Measurements from ENCODE around the gene MGAT4B.

MGAT4B gene

DNA sequence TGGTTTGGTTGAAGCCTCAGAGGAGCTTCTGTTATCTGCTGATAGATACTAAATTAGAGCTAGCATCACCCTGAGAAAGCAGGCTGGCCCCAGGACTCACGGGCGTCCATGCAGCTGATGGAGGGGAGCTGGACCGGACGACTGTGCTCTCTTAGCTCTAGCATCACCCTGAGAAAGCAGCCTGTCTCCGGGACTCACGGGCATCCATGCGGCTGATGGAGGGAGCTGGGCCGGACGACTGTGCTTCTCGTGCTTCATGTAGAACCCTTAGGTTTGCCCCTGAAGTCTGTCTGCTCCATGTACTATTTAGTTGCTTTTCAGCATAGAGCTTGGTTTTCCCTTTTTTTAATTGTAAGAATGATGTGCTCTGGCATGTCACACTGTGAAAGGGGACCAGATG, 29.2 kb downstream of the MGAT4B start:
- no peak for DNase-seq (ENCODE audit: low read depth)
- TF ChIP-seq, protein P1, sequence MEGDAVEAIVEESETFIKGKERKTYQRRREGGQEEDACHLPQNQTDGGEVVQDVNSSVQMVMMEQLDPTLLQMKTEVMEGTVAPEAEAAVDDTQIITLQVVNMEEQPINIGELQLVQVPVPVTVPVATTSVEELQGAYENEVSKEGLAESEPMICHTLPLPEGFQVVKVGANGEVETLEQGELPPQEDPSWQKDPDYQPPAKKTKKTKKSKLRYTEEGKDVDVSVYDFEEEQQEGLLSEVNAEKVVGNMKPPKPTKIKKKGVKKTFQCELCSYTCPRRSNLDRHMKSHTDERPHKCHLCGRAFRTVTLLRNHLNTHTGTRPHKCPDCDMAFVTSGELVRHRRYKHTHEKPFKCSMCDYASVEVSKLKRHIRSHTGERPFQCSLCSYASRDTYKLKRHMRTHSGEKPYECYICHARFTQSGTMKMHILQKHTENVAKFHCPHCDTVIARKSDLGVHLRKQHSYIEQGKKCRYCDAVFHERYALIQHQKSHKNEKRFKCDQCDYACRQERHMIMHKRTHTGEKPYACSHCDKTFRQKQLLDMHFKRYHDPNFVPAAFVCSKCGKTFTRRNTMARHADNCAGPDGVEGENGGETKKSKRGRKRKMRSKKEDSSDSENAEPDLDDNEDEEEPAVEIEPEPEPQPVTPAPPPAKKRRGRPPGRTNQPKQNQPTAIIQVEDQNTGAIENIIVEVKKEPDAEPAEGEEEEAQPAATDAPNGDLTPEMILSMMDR (IDR thresholded peaks at IDR 0.05; ENCODE audit: control insufficient read depth, extremely low read depth, insufficient read depth) = no peak
- H3K4me3 ChIP-seq (ENCODE audit: low read depth, low read length) = no peak overlapping the region

DNA sequence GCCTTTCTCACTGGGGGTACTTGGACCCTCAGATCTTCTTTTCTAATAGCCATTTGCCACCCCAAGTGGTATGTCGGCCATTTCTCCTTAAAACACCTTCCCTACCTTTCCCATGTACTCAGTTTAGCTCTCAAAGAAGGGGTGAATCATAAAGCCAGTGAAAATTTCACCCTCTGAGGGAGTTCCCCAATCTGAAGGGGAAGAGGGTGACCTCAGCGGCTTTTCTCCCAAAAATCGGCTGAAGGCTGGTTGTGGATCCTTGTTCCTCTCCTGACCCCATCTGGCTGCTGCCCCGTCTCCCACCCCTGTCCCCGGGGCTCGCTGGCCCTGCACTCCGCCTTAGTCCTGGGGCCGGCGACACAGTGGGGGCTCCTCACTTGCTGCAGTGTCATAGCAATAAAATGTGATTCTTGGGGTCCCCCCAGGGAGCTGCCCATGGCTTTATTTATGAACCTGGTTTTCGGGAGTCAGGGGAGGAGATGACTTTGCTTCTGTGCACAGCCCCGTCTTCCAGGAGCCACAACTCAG, 30.2 kb downstream of the MGAT4B start:
- no peak overlapping the region for H3K4me3 ChIP-seq (ENCODE audit: low read depth, low read length)
- TF ChIP-seq, protein P1 (IDR thresholded peaks at IDR 0.05; ENCODE audit: control insufficient read depth, extremely low read depth, insufficient read depth) = no peak
- DNase-seq (ENCODE audit: low read depth) = no peak

DNA sequence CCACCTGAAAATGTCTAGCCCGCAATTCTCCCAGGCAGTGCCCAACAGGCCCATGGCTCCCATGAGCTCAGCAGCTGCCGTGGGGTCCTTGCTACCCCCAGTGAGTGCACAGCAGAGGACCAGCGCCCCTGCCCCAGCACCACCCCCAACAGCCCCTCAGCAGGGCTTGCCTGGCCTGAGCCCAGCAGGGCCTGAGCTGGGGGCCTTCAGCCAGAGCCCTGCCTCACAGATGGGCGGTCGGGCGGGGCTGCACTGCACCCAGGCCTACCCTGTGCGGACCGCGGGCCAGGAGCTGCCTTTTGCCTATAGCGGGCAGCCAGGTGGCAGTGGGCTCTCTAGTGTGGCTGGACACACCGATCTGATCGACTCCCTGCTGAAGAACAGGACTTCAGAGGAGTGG, 32.2 kb downstream of the MGAT4B start:
- no peak for DNase-seq (ENCODE audit: low read depth)
- TF ChIP-seq, protein P1 (IDR thresholded peaks at IDR 0.05; ENCODE audit: control insufficient read depth, extremely low read depth, insufficient read depth) = no peak
- no peak overlapping the region for H3K4me3 ChIP-seq (ENCODE audit: low read depth, low read length)

DNA sequence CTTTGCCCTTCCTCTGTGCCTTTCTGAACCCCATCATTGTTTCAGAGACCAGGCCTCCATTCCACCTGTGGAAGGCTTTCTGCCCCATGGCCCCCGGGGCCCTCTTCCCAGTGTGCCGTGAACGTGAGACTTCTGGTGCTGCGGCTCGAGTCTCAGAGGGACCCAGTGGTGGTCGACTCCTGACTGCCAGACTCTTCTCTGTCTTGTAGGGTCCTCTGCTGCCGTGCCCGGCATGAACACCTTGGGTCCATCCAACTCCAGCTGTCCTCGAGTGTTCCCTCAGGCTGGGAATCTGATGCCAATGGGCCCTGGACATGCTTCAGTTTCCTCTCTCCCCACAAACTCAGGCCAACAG, 33.0 kb downstream of the MGAT4B start:
- no peak overlapping the region for H3K4me3 ChIP-seq (ENCODE audit: low read depth, low read length)
- no peak for DNase-seq (ENCODE audit: low read depth)
- TF ChIP-seq, protein P1 (IDR thresholded peaks at IDR 0.05; ENCODE audit: control insufficient read depth, extremely low read depth, insufficient read depth) = no peak

DNA sequence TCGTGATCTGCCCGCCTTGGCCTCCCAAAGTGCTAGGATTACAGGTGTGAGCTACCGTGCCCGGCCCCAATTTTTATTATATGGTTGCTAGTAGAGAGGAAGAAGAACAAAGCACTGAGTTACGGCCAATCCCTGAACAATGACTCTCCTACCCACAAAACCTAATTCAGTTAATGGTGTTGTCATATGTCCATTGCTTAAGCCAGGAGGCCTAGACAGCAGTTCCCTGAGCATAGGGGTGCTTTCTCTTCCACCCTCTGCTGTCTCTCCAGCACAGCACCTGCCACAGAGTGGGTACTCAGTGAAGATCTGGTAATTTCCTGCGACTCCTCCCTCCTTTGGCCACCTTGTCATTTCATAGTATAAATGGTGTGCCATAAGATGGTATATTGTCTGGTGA, 34.3 kb downstream of the MGAT4B start:
- TF ChIP-seq, protein P1 (IDR thresholded peaks at IDR 0.05; ENCODE audit: control insufficient read depth, extremely low read depth, insufficient read depth) = no peak
- DNase-seq (ENCODE audit: low read depth) = no peak
- no peak overlapping the region for H3K4me3 ChIP-seq (ENCODE audit: low read depth, low read length)

DNA sequence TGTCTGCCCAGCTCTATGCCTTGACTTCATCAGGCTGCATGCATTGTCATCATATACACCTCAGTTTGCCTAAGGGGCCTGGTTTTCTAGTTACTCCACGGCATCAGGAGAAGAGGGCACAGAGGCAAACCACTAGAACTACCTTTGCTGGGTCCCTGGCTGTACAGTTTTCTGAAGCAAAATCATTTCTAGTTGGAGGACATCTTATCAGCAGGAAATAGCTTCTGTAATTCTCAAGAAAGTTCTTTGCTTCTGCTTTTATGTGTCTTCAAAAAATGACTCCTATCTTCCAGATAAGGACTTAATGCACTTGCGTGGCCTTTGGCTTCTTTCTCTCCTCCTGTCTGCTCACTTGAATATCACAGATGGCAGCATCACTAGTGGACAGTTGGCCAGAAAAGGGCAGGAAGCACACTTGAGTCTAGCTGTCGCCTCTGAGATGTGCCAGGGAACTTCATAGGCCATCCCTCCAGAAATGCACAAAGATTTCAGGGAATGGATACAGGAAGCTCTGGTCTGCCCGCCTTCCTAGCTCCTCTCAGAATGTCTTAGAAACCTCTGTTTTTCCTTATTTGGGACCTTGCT, 35.3 kb downstream of the MGAT4B start:
- TF ChIP-seq, protein P1 (IDR thresholded peaks at IDR 0.05; ENCODE audit: control insufficient read depth, extremely low read depth, insufficient read depth) = no peak
- no peak for DNase-seq (ENCODE audit: low read depth)
- H3K4me3 ChIP-seq (ENCODE audit: low read depth, low read length) = no peak overlapping the region

DNA sequence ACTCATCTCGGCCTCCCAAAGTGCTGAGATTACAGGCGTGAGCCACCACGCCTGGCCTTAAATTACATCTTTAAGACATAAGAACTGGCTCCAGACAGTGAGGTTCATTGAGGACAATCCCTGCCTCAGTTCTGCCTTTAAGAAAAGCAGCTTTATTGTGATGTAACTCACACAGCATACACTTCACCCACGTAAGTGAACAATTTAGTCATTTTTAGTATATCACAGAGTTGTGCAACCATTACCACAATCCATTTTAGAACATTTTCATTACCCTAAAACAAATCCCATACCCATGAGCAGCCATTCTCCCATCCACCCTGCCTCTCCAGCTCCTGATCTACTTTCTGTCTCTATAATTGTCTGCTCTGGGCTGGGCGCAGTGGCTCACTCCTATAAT, 36.9 kb downstream of the MGAT4B start:
- no peak overlapping the region for H3K4me3 ChIP-seq (ENCODE audit: low read depth, low read length)
- DNase-seq (ENCODE audit: low read depth) = no peak
- TF ChIP-seq, protein P1 (IDR thresholded peaks at IDR 0.05; ENCODE audit: control insufficient read depth, extremely low read depth, insufficient read depth) = no peak

Measured in LNCaP clone FGC (cell line).